ENCODE results near the gene G6PC2. TPM values are rescaled to one million over a fixed set of nuclear protein-coding genes. Genes with fewer than 3 reads are reported as not detected.

G6PC2 gene
- total and polyA plus RNA-seq, 2 of the 8 experiments (the other 6 are each of a cell fraction or from before 2014, with no cell fraction given) = not detected

GRCh38 chr2:168916331-168916675 is 15.2 kb downstream of the G6PC2 start:
- Histone ChIP-seq H3K4ac (replicated peaks; ENCODE audit: insufficient read length, low read depth, low read length) (no peak overlapping the region), H2BK120ac (replicated peaks; ENCODE audit: low read depth, low read length) (no peak overlapping the region), H3K9me3 (ENCODE audit: insufficient read depth in 2 of 2, low read depth in 1 of 2, low read length in 1 of 2) (peaks cover 5 to 6% of the 10 kb centered on the region in 2 experiments; a peak in 3 of 4 replicates), H4K8ac (ENCODE audit: extremely low read depth, insufficient read depth, low read length) (no peak overlapping the region), H3K56ac (replicated peaks; ENCODE audit: insufficient read length, low read depth, low read length) (no peak overlapping the region), H4K5ac (ENCODE audit: insufficient read length, low read depth, low read length) (no peak overlapping the region), H3K4me2 (ENCODE audit: insufficient read depth in 1 of 2, low read depth in 2 of 2, low read length in 2 of 2) (no peak overlapping the region), H4K91ac (replicated peaks; ENCODE audit: insufficient read length, low read length) (no peak overlapping the region), H3K4me3 (ENCODE audit: extremely low read depth in 1 of 4, insufficient read depth in 2 of 4, low read depth in 3 of 4, low read length in 4 of 4) (no peak overlapping the region), H3K9ac (replicated peaks in 1 of 4; ENCODE audit: extremely low read depth in 1 of 4, low read depth in 3 of 4, low read length in 3 of 4) (no peak overlapping the region), H3K79me2 (ENCODE audit: control insufficient read depth in 1 of 2, insufficient read depth in 2 of 2, low read length in 2 of 2) (no peaks in the 10 kb centered on the region), H2BK5ac (ENCODE audit: low read depth, low read length) (no peak overlapping the region), H2BK15ac (ENCODE audit: low read length) (no peak overlapping the region), H3K18ac (ENCODE audit: extremely low read depth, low read length) (no peak overlapping the region), H3K27me3 (replicated peaks in 1 of 4; ENCODE audit: control insufficient read depth in 3 of 4, extremely low read depth in 1 of 4, insufficient read depth in 3 of 4, low read length in 3 of 4) (peaks cover 0 to 2% (median 0%) of the 10 kb centered on the region in 4 experiments; a peak in 1 of 7 replicates), H2AK5ac (ENCODE audit: low read depth, low read length) (no peak overlapping the region), H3K14ac (ENCODE audit: insufficient read length) (no peak overlapping the region), H3K4me1 (replicated peaks in 1 of 4; ENCODE audit: control insufficient read depth in 3 of 4, insufficient read depth in 4 of 4, low read length in 3 of 4) (peaks cover 2 to 15% (median 10%) of the 10 kb centered on the region in 4 experiments; a peak in 6 of 7 replicates), H3K27ac (ENCODE audit: low read depth, low read length) (no peak overlapping the region), H2BK20ac (ENCODE audit: low read length) (no peak overlapping the region), H3K23ac (ENCODE audit: insufficient read length) (no peak overlapping the region), H3K23me2 (ENCODE audit: low read depth, low read length) (no peaks in the 10 kb centered on the region), H3K79me1 (ENCODE audit: low read depth, low read length) (no peaks in the 10 kb centered on the region), H2AFZ (ENCODE audit: low read length) (no peak overlapping the region), H4K20me1 (replicated peaks in 1 of 2; ENCODE audit: control insufficient read depth in 1 of 2, insufficient read depth in 2 of 2, low read length in 2 of 2) (no peaks in the 10 kb centered on the region), H3K36me3 (ENCODE audit: control insufficient read depth in 2 of 4, insufficient read depth in 4 of 4, low read length in 3 of 4) (no peaks in the 10 kb centered on the region), H2BK12ac (ENCODE audit: low read depth, low read length) (no peak overlapping the region)
- POLR2A ChIA-PET (ENCODE audit: partially characterized antibody) = no interaction called here
- CTCF ChIA-PET (ENCODE audit: partially characterized antibody) = no interaction called here
- 90% methylated on average over 4 of the region's 4 CpGs; no CpG with 5 or more reads in 1 of the 2 experiments for WGBS, 2 experiments (ENCODE audit: extremely low coverage in 1 of 2, insufficient coverage in 1 of 2, insufficient read length in 1 of 2, insufficient replicate concordance in 2 of 2, low coverage in 1 of 2, low lambda C conversion rate in 2 of 2, missing lambda C conversion rate in 1 of 2)
- DNase-seq (ENCODE audit: low read depth in 1 of 2, low spot score in 2 of 2) (no peak), FAIRE-seq (no peak)
- no peak for TF ChIP-seq CHD7 (IDR thresholded peaks at IDR 0.05; ENCODE audit: insufficient replicate concordance, low read length)
